ENCODE results near the gene KIRREL1. TPM values are rescaled to one million over a fixed set of nuclear protein-coding genes. Genes with fewer than 3 reads are reported as not detected.
"Not testable (repeated sequence)": the region's sequence is repeated elsewhere in the genome, so short reads cannot be mapped to it uniquely, and the experiment has no call there.

Gene KIRREL1
- total RNA-seq, 1 experiment from 2014 or later: 6.8 TPM

GRCh38 chr1:158103861-158104522 is 110.5 kb downstream of the KIRREL1 start:
- no peak for DNase-seq (ENCODE audit: low spot score)

- no peak for DNase-seq (ENCODE audit: low spot score)
Observed at GRCh38 chr1:158104891-158105290, 111.4 kb downstream of the KIRREL1 start.

- DNase-seq (ENCODE audit: low spot score): no peak
Observed at GRCh38 chr1:158105352-158106095, 112.1 kb downstream of the KIRREL1 start.

GRCh38 chr1:158107916-158108315 is 114.5 kb downstream of the KIRREL1 start:
- DNase-seq (ENCODE audit: low spot score): no peak

- DNase-seq (ENCODE audit: low spot score): peak; percentile 39
Observed at GRCh38 chr1:158112994-158113758, 119.7 kb downstream of the KIRREL1 start.

GRCh38 chr1:158113759-158114127 is 120.3 kb downstream of the KIRREL1 start:
- no peak for DNase-seq (ENCODE audit: low spot score)

GRCh38 chr1:158115126-158115525 is 121.7 kb downstream of the KIRREL1 start:
- DNase-seq (ENCODE audit: low spot score): no peak

- DNase-seq (ENCODE audit: low spot score): no peak
Observed at GRCh38 chr1:158116311-158117167, 123.1 kb downstream of the KIRREL1 start.

GRCh38 chr1:158117854-158118704 is 124.6 kb downstream of the KIRREL1 start:
- DNase-seq (ENCODE audit: low spot score): peak; percentile 35

GRCh38 chr1:158118713-158119402 is 125.4 kb downstream of the KIRREL1 start:
- no peak for DNase-seq (ENCODE audit: low spot score)

- DNase-seq (ENCODE audit: low spot score): no peak
Observed at GRCh38 chr1:158119976-158120653, 126.7 kb downstream of the KIRREL1 start.

GRCh38 chr1:158121604-158122254 is 128.3 kb downstream of the KIRREL1 start:
- peak; percentile 73 for DNase-seq (ENCODE audit: low spot score)

GRCh38 chr1:158122833-158123388 is 129.5 kb downstream of the KIRREL1 start:
- DNase-seq (ENCODE audit: low spot score): no peak

- no peak for DNase-seq (ENCODE audit: low spot score)
Observed at GRCh38 chr1:158124034-158124433, 130.6 kb downstream of the KIRREL1 start.

GRCh38 chr1:158124999-158125398 is 131.6 kb downstream of the KIRREL1 start:
- peak; percentile 95 for DNase-seq (ENCODE audit: low spot score)

GRCh38 chr1:158126425-158126824 is 133.0 kb downstream of the KIRREL1 start:
- DNase-seq (ENCODE audit: low spot score): no peak

GRCh38 chr1:158128531-158128930 is 135.1 kb downstream of the KIRREL1 start:
- not testable (repeated sequence) for DNase-seq (ENCODE audit: low spot score)

- no peak for DNase-seq (ENCODE audit: low spot score)
Observed at GRCh38 chr1:158131217-158131616, 137.8 kb downstream of the KIRREL1 start.

Measured in HT-29 (cell line).